Activated CD4-positive, CD25-positive, alpha-beta regulatory T cell (primary cell): ENCODE data around the gene B3GALNT2.

ENCODE experiments used
- DNase-seq, 4 experiments: peaks; one replicate each; lab custom pipeline; 2025; lab: John Stamatoyannopoulos, UW

Gene B3GALNT2

GRCh38 chr1:235409042-235409820 is 95.0 kb downstream of the B3GALNT2 start:
- DNase-seq: no peak

GRCh38 chr1:235408503-235408960 is 95.7 kb downstream of the B3GALNT2 start:
- DNase-seq: no peak

- no peak for DNase-seq
Observed at GRCh38 chr1:235407419-235407818, 96.8 kb downstream of the B3GALNT2 start.

GRCh38 chr1:235404190-235404589 is 100.1 kb downstream of the B3GALNT2 start:
- no peak for DNase-seq

- DNase-seq: no peak
Observed at GRCh38 chr1:235403593-235403992, 100.7 kb downstream of the B3GALNT2 start.

GRCh38 chr1:235402457-235403200 is 101.6 kb downstream of the B3GALNT2 start:
- no peak for DNase-seq

- no peak for DNase-seq
Observed at GRCh38 chr1:235401251-235401650, 103.0 kb downstream of the B3GALNT2 start.
